GM23338 (cell line): ENCODE measurements around the gene LRRC4B. TPM values are rescaled to one million over a fixed set of nuclear protein-coding genes. Genes with fewer than 3 reads are reported as not detected.
A peak's percentile ranks its signal among the peaks of the same experiment; 100 is the strongest.

Experiments
- ATAC-seq: fragments of 200-7000 bp; cut with Tn5 transposase; 3 replicates; pipeline ENCODE4 v1.9.1; 2020
- DNase-seq: peaks from one replicate; pipeline ENCODE4 v3.0.0-alpha.2; 2015; ENCODE audit warnings: low spot score
- H2AFZ ChIP-seq: fragments of 200-600 bp; sonication (generic); 2 replicates; pipeline ENCODE4 v1.8.0; 2016; ENCODE audit warnings: antibody characterized with exemption, mild to moderate bottlenecking, moderate library complexity
- H3F3A ChIP-seq: fragments of 200-600 bp; sonication (generic); replicated peaks from 2 replicates; pipeline ENCODE4 v1.8.0; 2017; ENCODE audit warnings: antibody characterized with exemption, mixed run types, low read depth
- H3K27ac ChIP-seq: fragments of 200-600 bp; sonication (generic); 2 replicates; pipeline ENCODE4 v1.6.1; 2016; ENCODE audit warnings: low read depth
- H3K27me3 ChIP-seq: fragments of 200-600 bp; sonication (generic); 2 replicates; pipeline ENCODE4 v1.8.0; 2016; ENCODE audit warnings: mild to moderate bottlenecking, mixed run types, moderate library complexity; ENCODE audit not compliant: insufficient read depth
- H3K36me3 ChIP-seq: fragments of 200-600 bp; sonication (generic); 2 replicates; pipeline ENCODE4 v1.8.0; 2016; ENCODE audit warnings: mild to moderate bottlenecking; ENCODE audit not compliant: insufficient read depth
- H3K4me1 ChIP-seq: fragments of 200-600 bp; sonication (generic); 2 replicates; pipeline ENCODE4 v1.8.0; 2016; ENCODE audit warnings: mild to moderate bottlenecking, moderate library complexity; ENCODE audit not compliant: insufficient read depth
- H3K4me2 ChIP-seq: fragments of 200-600 bp; sonication (generic); 2 replicates; pipeline ENCODE4 v1.7.1; 2017; ENCODE audit warnings: mixed run types
- H3K4me3 ChIP-seq: fragments of 200-600 bp; sonication (generic); 2 replicates; pipeline ENCODE4 v1.6.1; 2016; ENCODE audit warnings: mixed run types
- H3K79me2 ChIP-seq: fragments of 200-600 bp; sonication (generic); replicated peaks from 2 replicates; pipeline ENCODE4 v1.8.0; 2017; ENCODE audit warnings: mild to moderate bottlenecking; ENCODE audit not compliant: insufficient read depth
- H3K9me2 ChIP-seq: fragments of 200-600 bp; sonication (generic); 2 replicates; pipeline ENCODE4 v1.8.0; 2017; ENCODE audit not compliant: insufficient read depth
- H4K20me1 ChIP-seq: fragments of 200-600 bp; sonication (generic); replicated peaks from 2 replicates; pipeline ENCODE4 v1.8.0; 2017; ENCODE audit warnings: mild to moderate bottlenecking; ENCODE audit not compliant: insufficient read depth
- H3K27ac Mint-ChIP-seq: 2 replicates; pipeline ENCODE4 v1.8.0; 2020; ENCODE audit warnings: inconsistent platforms, mild to moderate bottlenecking, moderate library complexity, mixed read lengths
- H3K27me3 Mint-ChIP-seq: 3 replicates; pipeline ENCODE4 v1.8.0; 2022; ENCODE audit warnings: low read depth, mild to moderate bottlenecking, moderate library complexity, mixed read lengths, inconsistent platforms; ENCODE audit not compliant: insufficient read depth, poor library complexity
- H3K36me3 Mint-ChIP-seq: 3 replicates; pipeline ENCODE4 v1.8.0; 2021; ENCODE audit warnings: low read depth, mild to moderate bottlenecking, inconsistent platforms, moderate library complexity, mixed read lengths
- H3K4me1 Mint-ChIP-seq: 3 replicates; pipeline ENCODE4 v1.8.0; 2020; ENCODE audit warnings: mild to moderate bottlenecking, inconsistent platforms, mixed read lengths
- H3K4me3 Mint-ChIP-seq: 3 replicates; pipeline ENCODE4 v1.8.0; 2021; ENCODE audit warnings: moderate library complexity, mild to moderate bottlenecking, inconsistent platforms, mixed read lengths
- H3K9me3 Mint-ChIP-seq: 3 replicates; pipeline ENCODE4 v1.8.0; 2020; ENCODE audit warnings: moderate library complexity, mild to moderate bottlenecking, inconsistent platforms, mixed read lengths
- CREB1 ChIP-seq: fragments of 250-450 bp; sonication (Bioruptor Pico); IDR thresholded peaks from 2 replicates; pipeline ENCODE4 v1.5.0; 2020; ENCODE audit warnings: low read depth, mild to moderate bottlenecking, moderate library complexity
- EZH2 ChIP-seq: fragments of 200-600 bp; sonication (generic); IDR thresholded peaks from one replicate; pipeline ENCODE4 v1.8.0; 2017; ENCODE audit warnings: antibody characterized with exemption, mild to moderate bottlenecking, low read depth; ENCODE audit not compliant: unreplicated experiment
- JUNB ChIP-seq: IDR thresholded peaks from one replicate; pipeline ENCODE4 v1.6.1; 2016; ENCODE audit warnings: antibody characterized with exemption; ENCODE audit not compliant: unreplicated experiment
- NANOG ChIP-seq: IDR thresholded peaks from 2 replicates; pipeline ENCODE4 v1.6.1; 2016; ENCODE audit warnings: antibody characterized with exemption, borderline replicate concordance
- POLR2AphosphoS5 ChIP-seq: IDR thresholded peaks from 2 replicates; pipeline ENCODE4 v1.6.1; 2016; ENCODE audit warnings: antibody characterized with exemption, low read depth
- ZNF114 ChIP-seq: fragments of 250-450 bp; sonication (Bioruptor Pico); IDR thresholded peaks from 2 replicates; pipeline ENCODE4 v1.5.0; 2020; ENCODE audit warnings: mild to moderate bottlenecking, moderate library complexity
- polyA plus RNA-seq: library from polyadenylated mRNA; unstranded; fragments of >200 nt; fragmentation: Nextera tagmentation; extraction: Ambion mirVana; gene quantifications from 2 replicates; pipeline ENCODE4 v1.2.1, GENCODE V29; 2016
- total RNA-seq: library from RNA; depleted of rRNA; stranded (reverse); fragments of >200 nt; shearing (Covaris generic); gene quantifications from 2 replicates; pipeline ENCODE4 v1.2.3, GENCODE V29; 2014
- TF ChIP-seq, protein P1 (sequence below): fragments of 250-450 bp; sonication (Bioruptor Pico); IDR thresholded peaks from 2 replicates; pipeline ENCODE4 v1.5.0; 2020; ENCODE audit warnings: mild to moderate bottlenecking, moderate library complexity
- TF ChIP-seq, protein P2 (sequence below), 2 experiments: fragments of 200-600 bp in 1 of 2; sonication (generic) in 1 of 2; conservative IDR thresholded peaks; 2 replicates each; pipeline versions ENCODE4 v1.5.1 to v1.6.1; 2016 to 2017; ENCODE audit warnings: antibody characterized with exemption in 2 of 2, low read depth in 2 of 2, mild to moderate bottlenecking in 2 of 2, moderate library complexity in 1 of 2

Gene LRRC4B
- total and polyA plus RNA-seq, 2 experiments from 2014 or later: 2.0 to 13.2 TPM

DNA sequence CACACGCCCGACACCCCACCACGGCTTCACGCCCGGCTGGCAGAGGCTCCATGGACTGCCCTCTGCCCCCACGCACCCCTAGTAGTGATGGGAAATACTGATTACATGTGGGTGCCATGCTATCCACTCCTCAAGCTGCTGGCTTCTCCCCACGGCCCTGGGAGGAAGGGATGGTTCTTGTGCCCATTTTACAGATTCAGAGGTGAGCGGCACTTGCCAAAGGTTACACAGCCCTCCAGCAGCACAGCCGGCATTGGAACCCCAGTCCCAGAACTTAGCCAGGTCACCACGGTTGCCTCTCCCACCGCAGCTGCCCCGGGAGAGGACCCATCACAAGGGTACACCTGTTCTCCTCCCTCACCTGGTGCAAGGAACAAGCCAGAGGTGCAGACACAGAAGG lies 13.2 kb downstream of the LRRC4B start:
- ATAC-seq (no peak), DNase-seq (no peak)
- H3K79me2 ChIP-seq: no peaks in the 10 kb centered on the region
- no peaks in the 10 kb centered on the region for H3F3A ChIP-seq
- peaks cover 3% of the 10 kb centered on the region; the same call in 1 of the 2 replicates for H3K4me1 ChIP-seq
- H3K4me2 ChIP-seq: peak overlapping the region; percentile 92; the same call in 1 of the 2 replicates
- no peak overlapping the region; the same call in 1 of the 2 replicates for H3K4me3 ChIP-seq
- H3K9me3 Mint-ChIP-seq: peaks cover 94% of the 10 kb centered on the region
- peaks cover 16% of the 10 kb centered on the region for H3K27me3 Mint-ChIP-seq
- no peaks in the 10 kb centered on the region for H4K20me1 ChIP-seq
- peaks cover 46% of the 10 kb centered on the region for H3K36me3 Mint-ChIP-seq
- no peak overlapping the region for H3K27ac Mint-ChIP-seq
- no peak overlapping the region for H3K27ac ChIP-seq
- H3K36me3 ChIP-seq: no peaks in the 10 kb centered on the region
- no peaks in the 10 kb centered on the region for H3K9me2 ChIP-seq
- H3K4me3 Mint-ChIP-seq: no peak overlapping the region
- H3K27me3 ChIP-seq: peaks cover 72% of the 10 kb centered on the region
- TF ChIP-seq EZH2 (no peak), ZNF114 (no peak), POLR2AphosphoS5 (no peak)
- TF ChIP-seq, protein P1, sequence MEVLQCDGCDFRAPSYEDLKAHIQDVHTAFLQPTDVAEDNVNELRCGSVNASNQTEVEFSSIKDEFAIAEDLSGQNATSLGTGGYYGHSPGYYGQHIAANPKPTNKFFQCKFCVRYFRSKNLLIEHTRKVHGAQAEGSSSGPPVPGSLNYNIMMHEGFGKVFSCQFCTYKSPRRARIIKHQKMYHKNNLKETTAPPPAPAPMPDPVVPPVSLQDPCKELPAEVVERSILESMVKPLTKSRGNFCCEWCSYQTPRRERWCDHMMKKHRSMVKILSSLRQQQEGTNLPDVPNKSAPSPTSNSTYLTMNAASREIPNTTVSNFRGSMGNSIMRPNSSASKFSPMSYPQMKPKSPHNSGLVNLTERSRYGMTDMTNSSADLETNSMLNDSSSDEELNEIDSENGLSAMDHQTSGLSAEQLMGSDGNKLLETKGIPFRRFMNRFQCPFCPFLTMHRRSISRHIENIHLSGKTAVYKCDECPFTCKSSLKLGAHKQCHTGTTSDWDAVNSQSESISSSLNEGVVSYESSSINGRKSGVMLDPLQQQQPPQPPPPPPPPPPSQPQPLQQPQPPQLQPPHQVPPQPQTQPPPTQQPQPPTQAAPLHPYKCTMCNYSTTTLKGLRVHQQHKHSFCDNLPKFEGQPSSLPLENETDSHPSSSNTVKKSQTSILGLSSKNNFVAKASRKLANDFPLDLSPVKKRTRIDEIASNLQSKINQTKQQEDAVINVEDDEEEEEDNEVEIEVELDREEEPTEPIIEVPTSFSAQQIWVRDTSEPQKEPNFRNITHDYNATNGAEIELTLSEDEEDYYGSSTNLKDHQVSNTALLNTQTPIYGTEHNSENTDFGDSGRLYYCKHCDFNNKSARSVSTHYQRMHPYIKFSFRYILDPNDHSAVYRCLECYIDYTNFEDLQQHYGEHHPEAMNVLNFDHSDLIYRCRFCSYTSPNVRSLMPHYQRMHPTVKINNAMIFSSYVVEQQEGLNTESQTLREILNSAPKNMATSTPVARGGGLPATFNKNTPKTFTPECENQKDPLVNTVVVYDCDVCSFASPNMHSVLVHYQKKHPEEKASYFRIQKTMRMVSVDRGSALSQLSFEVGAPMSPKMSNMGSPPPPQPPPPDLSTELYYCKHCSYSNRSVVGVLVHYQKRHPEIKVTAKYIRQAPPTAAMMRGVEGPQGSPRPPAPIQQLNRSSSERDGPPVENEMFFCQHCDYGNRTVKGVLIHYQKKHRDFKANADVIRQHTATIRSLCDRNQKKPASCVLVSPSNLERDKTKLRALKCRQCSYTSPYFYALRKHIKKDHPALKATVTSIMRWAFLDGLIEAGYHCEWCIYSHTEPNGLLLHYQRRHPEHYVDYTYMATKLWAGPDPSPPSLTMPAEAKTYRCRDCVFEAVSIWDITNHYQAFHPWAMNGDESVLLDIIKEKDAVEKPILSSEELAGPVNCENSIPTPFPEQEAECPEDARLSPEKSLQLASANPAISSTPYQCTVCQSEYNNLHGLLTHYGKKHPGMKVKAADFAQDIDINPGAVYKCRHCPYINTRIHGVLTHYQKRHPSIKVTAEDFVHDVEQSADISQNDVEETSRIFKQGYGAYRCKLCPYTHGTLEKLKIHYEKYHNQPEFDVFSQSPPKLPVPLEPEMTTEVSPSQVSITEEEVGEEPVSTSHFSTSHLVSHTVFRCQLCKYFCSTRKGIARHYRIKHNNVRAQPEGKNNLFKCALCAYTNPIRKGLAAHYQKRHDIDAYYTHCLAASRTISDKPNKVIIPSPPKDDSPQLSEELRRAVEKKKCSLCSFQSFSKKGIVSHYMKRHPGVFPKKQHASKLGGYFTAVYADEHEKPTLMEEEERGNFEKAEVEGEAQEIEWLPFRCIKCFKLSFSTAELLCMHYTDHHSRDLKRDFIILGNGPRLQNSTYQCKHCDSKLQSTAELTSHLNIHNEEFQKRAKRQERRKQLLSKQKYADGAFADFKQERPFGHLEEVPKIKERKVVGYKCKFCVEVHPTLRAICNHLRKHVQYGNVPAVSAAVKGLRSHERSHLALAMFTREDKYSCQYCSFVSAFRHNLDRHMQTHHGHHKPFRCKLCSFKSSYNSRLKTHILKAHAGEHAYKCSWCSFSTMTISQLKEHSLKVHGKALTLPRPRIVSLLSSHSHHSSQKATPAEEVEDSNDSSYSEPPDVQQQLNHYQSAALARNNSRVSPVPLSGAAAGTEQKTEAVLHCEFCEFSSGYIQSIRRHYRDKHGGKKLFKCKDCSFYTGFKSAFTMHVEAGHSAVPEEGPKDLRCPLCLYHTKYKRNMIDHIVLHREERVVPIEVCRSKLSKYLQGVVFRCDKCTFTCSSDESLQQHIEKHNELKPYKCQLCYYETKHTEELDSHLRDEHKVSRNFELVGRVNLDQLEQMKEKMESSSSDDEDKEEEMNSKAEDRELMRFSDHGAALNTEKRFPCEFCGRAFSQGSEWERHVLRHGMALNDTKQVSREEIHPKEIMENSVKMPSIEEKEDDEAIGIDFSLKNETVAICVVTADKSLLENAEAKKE (CRISPR knock-in tag): no peak
- H2AFZ ChIP-seq: no peak overlapping the region
- H3K4me1 Mint-ChIP-seq: no peaks in the 10 kb centered on the region

DNA sequence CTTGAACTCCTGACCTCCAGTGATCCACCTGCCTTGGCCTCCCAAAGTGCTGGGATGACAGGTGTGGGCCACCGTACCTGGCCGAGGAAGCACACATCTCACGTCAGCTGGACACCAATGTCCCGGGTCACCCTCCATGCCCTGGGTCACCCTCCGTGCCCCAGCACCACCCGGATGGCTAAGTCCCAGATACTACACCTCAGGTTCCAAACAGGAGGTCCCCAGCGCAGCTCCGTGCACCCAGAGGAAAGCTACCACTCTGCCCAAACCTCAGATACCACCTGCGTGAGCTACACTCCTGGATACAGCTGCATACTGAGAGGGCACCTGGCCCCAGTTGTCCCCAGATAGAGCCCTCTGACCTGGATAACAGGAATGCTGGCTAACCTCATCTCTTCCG lies 14.0 kb downstream of the LRRC4B start:
- Mint-ChIP-seq H3K9me3 (peaks cover 94% of the 10 kb centered on the region), H3K27me3 (peaks cover 16% of the 10 kb centered on the region), H3K36me3 (peaks cover 42% of the 10 kb centered on the region), H3K27ac (no peak overlapping the region), H3K4me1 (no peaks in the 10 kb centered on the region), H3K4me3 (no peak overlapping the region)
- no peak for ATAC-seq
- peaks cover 3% of the 10 kb centered on the region; the same call in 1 of the 2 replicates for H3K4me1 ChIP-seq
- no peaks in the 10 kb centered on the region for H4K20me1 ChIP-seq
- no peak overlapping the region for H2AFZ ChIP-seq
- no peaks in the 10 kb centered on the region for H3K79me2 ChIP-seq
- no peak overlapping the region for H3K4me3 ChIP-seq
- H3K9me2 ChIP-seq: no peaks in the 10 kb centered on the region
- peaks cover 73% of the 10 kb centered on the region for H3K27me3 ChIP-seq
- H3K36me3 ChIP-seq: no peaks in the 10 kb centered on the region
- H3K27ac ChIP-seq: no peak overlapping the region
- H3K4me2 ChIP-seq: no peak overlapping the region
- H3F3A ChIP-seq: no peaks in the 10 kb centered on the region
- DNase-seq: no peak
- TF ChIP-seq CREB1 (no peak), POLR2AphosphoS5 (no peak), JUNB (no peak), EZH2 (no peak), NANOG (no peak)
- TF ChIP-seq, protein P2, sequence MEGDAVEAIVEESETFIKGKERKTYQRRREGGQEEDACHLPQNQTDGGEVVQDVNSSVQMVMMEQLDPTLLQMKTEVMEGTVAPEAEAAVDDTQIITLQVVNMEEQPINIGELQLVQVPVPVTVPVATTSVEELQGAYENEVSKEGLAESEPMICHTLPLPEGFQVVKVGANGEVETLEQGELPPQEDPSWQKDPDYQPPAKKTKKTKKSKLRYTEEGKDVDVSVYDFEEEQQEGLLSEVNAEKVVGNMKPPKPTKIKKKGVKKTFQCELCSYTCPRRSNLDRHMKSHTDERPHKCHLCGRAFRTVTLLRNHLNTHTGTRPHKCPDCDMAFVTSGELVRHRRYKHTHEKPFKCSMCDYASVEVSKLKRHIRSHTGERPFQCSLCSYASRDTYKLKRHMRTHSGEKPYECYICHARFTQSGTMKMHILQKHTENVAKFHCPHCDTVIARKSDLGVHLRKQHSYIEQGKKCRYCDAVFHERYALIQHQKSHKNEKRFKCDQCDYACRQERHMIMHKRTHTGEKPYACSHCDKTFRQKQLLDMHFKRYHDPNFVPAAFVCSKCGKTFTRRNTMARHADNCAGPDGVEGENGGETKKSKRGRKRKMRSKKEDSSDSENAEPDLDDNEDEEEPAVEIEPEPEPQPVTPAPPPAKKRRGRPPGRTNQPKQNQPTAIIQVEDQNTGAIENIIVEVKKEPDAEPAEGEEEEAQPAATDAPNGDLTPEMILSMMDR (conservative IDR thresholded peaks at IDR 0.05; ENCODE audit: low read depth in 2 of 2): no peak
